KG1 (cell line): ENCODE measurements around the gene EMC6.

Source experiments
- DNase-seq: peaks from one replicate; lab custom pipeline; 2025; lab: John Stamatoyannopoulos, UW

EMC6 gene

GRCh38 chr17:3668279-3669084 is at the start of gene EMC6, which contains the start of gene TAX1BP3:
EMC6 (plus strand) TSS chr17:3668812; CDS start chr17:3669147, 335 bp downstream.
TAX1BP3 (minus strand) TSS chr17:3668578; CDS start chr17:3668526, 52 bp downstream.
- DNase-seq, result peak; percentile 73

GRCh38 chr17:3621146-3621720 is 47.4 kb upstream of the EMC6 start:
- no peak for DNase-seq

GRCh38 chr17:3622977-3623594 is 45.5 kb upstream of the EMC6 start:
- DNase-seq, result no peak

- DNase-seq, result no peak
These were observed 41.5 kb upstream of the EMC6 start for GRCh38 chr17:3626831-3627768.

GRCh38 chr17:3627769-3628167 is 40.8 kb upstream of the EMC6 start:
- DNase-seq, result no peak

- DNase-seq, result no peak
These were observed 37.8 kb upstream of the EMC6 start for GRCh38 chr17:3630781-3631180.

- no peak for DNase-seq
These were observed 36.3 kb upstream of the EMC6 start for GRCh38 chr17:3632287-3632686.

GRCh38 chr17:3635474-3636153 is 33.0 kb upstream of the EMC6 start:
- DNase-seq, result no peak

- DNase-seq, result peak; percentile 67
These were observed 32.3 kb upstream of the EMC6 start, which contains the start of the genes CTNS and SHPK for GRCh38 chr17:3636154-3636907. CTNS (plus strand) TSS chr17:3636760; CDS start chr17:3640207, 3,447 bp downstream. SHPK (minus strand) TSS chr17:3636250; CDS start chr17:3636219, 31 bp downstream.

- no peak for DNase-seq
These were observed 31.7 kb upstream of the EMC6 start for GRCh38 chr17:3636908-3637373.

GRCh38 chr17:3639981-3640596 is 28.5 kb upstream of the EMC6 start:
- peak; percentile 1 for DNase-seq

- DNase-seq, result no peak
These were observed 27.6 kb upstream of the EMC6 start for GRCh38 chr17:3641014-3641413.

GRCh38 chr17:3641717-3642486 is 26.7 kb upstream of the EMC6 start:
- DNase-seq, result no peak

GRCh38 chr17:3643889-3644349 is 24.7 kb upstream of the EMC6 start:
- no peak for DNase-seq

- no peak for DNase-seq
These were observed 23.3 kb upstream of the EMC6 start for GRCh38 chr17:3645310-3645709.

- no peak for DNase-seq
These were observed 21.4 kb upstream of the EMC6 start for GRCh38 chr17:3647251-3647650.

GRCh38 chr17:3647769-3648555 is 20.6 kb upstream of the EMC6 start:
- no peak for DNase-seq

- no peak for DNase-seq
These were observed 12.8 kb upstream of the EMC6 start for GRCh38 chr17:3655766-3656165.
